Dermis microvascular lymphatic vessel endothelial cell (primary cell): ENCODE results near the gene NLGN2. TPM values are rescaled to one million over a fixed set of nuclear protein-coding genes. Genes with fewer than 3 reads are reported as not detected.

Source experiments
- DNase-seq, 2 donors: peaks; one replicate each; pipeline versions ENCODE4 v3.0.0 to v3.0.0-alpha.2; 2010; ENCODE audit warnings: low read depth in 2 of 2
- total RNA-seq: library from RNA; depleted of rRNA; stranded (reverse); fragments of >200 nt; gene quantifications from 2 replicates; pipeline ENCODE4 v1.2.1, GENCODE V29; 2014

NLGN2 gene
- total RNA-seq, 1 donor from 2014 or later, result 1.4 TPM

DNA sequence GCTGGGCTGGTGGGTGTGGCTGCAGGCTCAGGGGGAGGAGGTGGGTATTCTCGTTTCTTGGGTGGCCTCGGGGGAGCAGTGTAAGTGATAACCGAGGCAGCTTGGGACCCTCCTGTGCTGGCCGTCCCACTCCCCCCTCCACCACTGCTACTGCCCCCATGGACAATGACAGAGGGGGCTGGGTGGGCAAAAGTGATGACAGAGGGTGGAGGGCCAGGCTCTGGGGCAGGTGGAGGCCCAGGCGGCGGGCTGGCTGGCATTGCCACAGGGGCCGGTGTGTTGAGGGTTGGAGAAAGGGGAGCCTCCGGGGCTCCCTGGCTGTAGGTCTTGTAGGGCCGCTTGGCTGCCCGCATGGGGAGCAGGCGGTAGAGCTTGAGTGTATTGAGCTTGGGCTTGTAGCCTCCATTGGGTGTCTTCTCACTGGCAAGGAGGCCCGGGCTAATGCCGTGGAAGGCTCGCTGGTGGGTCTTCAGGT, 55.8 kb downstream of the NLGN2 start:
- DNase-seq, result no peak

DNA sequence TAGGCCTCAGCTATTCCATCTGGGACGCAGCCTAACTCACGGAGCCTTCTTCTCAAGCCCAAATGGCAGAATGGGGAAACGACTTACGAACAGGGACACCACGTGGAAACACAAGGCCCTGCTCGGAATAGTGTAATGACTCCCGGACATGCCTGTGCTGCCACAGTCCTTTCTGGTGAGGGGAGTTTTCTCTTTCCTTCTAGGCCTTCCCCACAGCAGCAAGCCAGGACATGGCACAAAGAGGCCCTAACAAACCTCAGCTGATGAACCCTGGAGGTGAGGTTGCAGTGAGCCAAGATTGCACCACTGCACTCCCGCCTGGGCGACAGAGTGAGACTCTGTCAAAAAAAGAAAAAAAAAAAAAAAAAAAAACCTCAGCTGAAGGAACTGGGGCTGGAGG, 56.4 kb downstream of the NLGN2 start:
- no peak for DNase-seq

DNA sequence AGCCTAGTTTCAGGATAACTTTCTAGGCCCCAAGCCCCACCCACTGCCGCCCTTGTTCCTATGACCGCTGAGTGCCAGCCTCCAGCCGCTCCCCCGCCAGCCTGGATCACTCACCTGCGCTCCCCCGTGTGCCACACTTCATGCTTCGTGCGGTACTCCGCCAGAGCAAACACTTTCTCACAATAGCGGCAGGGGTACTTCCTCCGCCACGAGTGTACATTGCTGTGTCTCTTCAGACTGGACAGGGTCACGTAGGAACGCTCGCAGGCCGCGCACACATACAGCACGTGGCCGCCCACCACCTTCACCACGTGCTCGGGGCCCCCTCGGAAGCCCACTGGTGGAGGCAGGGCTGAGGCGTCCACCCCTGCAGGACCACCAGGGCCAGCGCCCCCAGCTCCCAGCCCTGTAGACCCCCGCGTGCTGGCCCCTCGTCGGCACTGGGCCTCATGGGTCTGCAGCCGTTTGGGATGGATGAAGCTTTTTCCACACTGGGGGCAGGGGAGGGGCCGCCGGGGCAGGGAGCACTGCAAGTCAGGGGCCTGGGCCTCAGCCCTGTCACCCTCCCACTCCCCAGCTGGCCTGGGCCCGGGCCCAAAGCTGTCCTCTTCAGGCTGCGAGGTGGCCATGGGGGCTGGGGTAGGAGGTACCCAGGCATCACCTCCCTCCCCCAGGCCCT, 58.1 kb downstream of the NLGN2 start:
- no peak for DNase-seq

DNA sequence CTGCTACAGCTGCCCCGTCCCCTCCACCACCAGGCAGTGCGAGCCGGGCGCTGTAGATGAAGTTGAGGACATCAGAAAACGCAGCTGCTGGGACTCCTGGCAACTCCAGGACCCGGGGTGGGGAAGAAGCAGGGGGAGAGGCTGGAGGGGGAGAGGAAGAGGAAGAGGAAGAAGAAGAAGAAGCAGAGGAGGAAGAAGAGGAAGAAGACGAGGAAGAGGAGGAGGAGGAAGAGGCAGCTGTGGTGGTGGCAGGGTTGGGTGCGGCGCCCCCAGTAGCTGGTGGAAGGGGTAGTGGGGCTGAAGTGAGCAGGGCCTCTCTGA, 58.6 kb downstream of the NLGN2 start:
- DNase-seq, result no peak

DNA sequence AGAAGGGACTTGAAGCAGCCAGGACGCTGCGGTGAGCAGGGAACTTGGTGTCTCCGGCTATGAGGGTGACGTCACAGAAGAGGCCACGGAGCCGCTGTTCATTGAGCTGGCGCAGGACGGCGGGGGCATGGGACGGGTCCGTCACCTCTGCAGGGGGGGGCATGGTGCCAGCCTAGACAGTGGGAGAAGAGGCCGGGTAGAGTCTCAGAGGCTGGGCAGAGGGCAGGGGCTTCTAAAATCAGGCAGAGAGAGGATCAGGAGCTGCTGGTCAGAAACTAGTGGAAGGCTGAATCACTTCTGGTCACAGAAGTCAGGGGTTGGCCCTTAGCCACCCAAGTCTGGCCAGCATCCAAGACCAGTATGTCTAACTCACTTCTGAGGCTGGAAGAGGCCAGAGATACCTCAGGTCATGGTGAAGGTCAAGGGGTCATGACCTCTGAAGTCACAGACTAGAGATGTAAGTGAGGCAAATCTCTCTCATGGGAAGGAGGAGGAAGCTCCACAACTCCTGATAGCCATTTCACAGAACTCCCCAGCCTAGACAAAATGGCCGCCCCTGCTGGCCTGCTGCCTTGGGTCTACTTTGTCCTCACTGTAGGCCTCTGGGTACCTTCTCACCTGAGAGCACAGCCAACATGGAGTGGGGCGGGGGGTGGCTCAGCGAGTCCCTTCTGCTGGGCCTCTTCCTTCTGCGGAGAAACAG, 59.1 kb downstream of the NLGN2 start:
- peak in 1 of 2 donors; percentile 58 for DNase-seq

DNA sequence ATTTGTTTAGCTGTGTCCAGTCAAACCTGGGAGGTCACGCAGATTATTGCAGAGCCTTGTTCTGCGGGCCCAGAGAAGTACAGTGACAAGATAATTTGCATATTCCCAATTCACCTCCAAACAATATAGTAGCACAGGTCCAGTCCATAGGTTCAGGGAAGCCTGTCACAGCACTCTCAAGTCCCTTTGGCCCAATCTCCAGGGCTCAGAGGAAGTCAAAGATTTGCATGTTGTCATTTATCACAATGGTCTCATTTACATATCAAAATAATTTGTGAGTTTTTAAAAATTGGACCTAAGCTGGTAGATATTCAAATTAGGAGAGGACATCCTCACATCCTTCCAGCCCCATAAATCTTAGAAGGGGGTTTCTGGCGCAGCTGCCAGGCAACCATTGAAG, 59.9 kb downstream of the NLGN2 start:
- no peak for DNase-seq

DNA sequence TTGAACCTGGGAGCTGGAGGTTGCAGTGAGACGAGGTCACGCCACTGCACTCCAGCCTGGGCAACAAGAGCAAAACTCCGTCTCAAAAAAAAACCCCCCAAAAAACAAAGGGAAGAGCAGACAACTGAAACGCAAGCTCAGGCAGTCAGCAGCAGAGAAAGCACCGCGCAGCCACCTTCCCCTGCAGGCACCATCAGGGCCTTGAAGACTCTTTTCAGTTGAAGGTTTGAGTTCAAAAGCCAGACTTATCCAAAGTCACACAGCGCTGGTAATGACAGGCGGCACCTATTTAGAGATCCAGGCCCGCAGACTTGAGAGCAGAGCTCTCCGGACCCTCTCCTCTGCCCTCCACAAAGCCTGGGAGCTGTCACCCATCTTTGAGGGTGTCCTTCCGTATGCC, 60.6 kb downstream of the NLGN2 start:
- no peak for DNase-seq

DNA sequence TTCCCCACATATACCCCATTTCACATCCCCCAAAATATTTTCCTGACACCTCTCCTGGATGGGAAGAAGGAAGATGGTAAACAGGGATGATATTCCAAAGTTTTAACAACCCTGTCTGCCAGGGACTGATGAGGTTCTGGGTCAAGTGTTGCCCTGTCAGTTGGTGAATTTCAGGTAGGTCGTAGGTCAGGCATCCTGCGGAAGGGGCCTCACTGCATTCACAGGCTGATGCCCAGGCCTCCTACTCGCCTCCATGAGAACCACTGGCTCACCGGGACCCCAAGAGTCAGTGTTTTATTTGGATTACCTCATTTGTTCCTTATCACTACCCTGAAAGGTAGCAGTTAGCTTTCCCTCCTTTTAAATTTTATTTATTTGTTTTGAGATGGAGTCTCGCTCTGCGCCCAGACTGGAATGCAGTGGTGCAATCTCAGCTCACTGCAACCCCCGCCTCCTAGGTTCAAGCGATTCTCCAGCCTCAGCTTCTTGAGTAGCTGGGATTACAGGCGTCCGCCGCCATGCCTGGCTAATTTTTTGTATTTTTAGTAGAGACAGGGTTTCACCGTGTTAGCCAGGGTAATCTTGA, 61.3 kb downstream of the NLGN2 start:
- DNase-seq, result no peak

Other genes starting within 250 kb of the NLGN2 start
- 14.8 and 26.2 TPM in 2 replicates for gene ASGR1, start 228.5 kb upstream of the NLGN2 start, total RNA-seq
- 5.3 and 11.4 TPM in 2 replicates for gene DLG4, start 188.0 kb upstream of the NLGN2 start, total RNA-seq
- 219 and 341 TPM in 2 replicates for gene ACADVL, start 187.9 kb upstream of the NLGN2 start, total RNA-seq
- gene DVL2, start 173.3 kb upstream of the NLGN2 start, total RNA-seq, result 28.6 and 37.0 TPM in 2 replicates
- gene PHF23, start 168.4 kb upstream of the NLGN2 start, total RNA-seq, result 29.7 and 45.6 TPM in 2 replicates
- 92.6 and 197 TPM in 2 replicates for gene GABARAP, start 165.4 kb upstream of the NLGN2 start, total RNA-seq
- 25.9 and 35.5 TPM in 2 replicates for gene CTDNEP1, start 156.1 kb upstream of the NLGN2 start, total RNA-seq
- 31.8 and 34.6 TPM in 2 replicates for gene ELP5, start 155.6 kb upstream of the NLGN2 start, total RNA-seq
- 1.0 and 2.7 TPM in 2 replicates for gene CLDN7, start 145.4 kb upstream of the NLGN2 start, total RNA-seq
- 0.76 and 0.90 TPM in 2 replicates for gene SLC2A4, start 126.1 kb upstream of the NLGN2 start, total RNA-seq
- gene YBX2, start 113.2 kb upstream of the NLGN2 start, total RNA-seq, result 0.25 and 0.26 TPM in 2 replicates
- 540 and 622 TPM in 2 replicates for gene EIF5A, start 100.2 kb upstream of the NLGN2 start, total RNA-seq
- gene GPS2, start 92.5 kb upstream of the NLGN2 start, total RNA-seq, result 19.1 and 28.3 TPM in 2 replicates
- 9.1 and 15.0 TPM in 2 replicates for gene NEURL4, start 78.5 kb upstream of the NLGN2 start, total RNA-seq
- 0.26 and 1.0 TPM in 2 replicates for gene ACAP1, start 71.3 kb upstream of the NLGN2 start, total RNA-seq
- gene KCTD11, start 55.7 kb upstream of the NLGN2 start, total RNA-seq, result 2.3 and 3.4 TPM in 2 replicates
- not detected in 2 replicates for gene TMEM95, start 52.7 kb upstream of the NLGN2 start, total RNA-seq
- 2.1 and 2.3 TPM in 2 replicates for gene TNK1, start 26.8 kb upstream of the NLGN2 start, total RNA-seq
- 13.5 and 34.0 TPM in 2 replicates for gene PLSCR3, start 13.3 kb upstream of the NLGN2 start, total RNA-seq
- gene TMEM256, start 3.7 kb upstream of the NLGN2 start, total RNA-seq, result 127 and 212 TPM in 2 replicates
- not detected in 2 replicates for gene SPEM1, start 12.5 kb downstream of the NLGN2 start, total RNA-seq
- not detected in 2 replicates for gene SPEM2, start 17.8 kb downstream of the NLGN2 start, total RNA-seq
- not detected in 2 replicates for gene SPEM3, start 21.0 kb downstream of the NLGN2 start, total RNA-seq
- gene TMEM102, start 27.6 kb downstream of the NLGN2 start, total RNA-seq, result 6.8 and 10.1 TPM in 2 replicates
- gene FGF11, start 31.7 kb downstream of the NLGN2 start, total RNA-seq, result 0.13 and 0.38 TPM in 2 replicates
- 7.2 and 10.0 TPM in 2 replicates for gene CHRNB1, start 37.2 kb downstream of the NLGN2 start, total RNA-seq
- 6.7 and 11.3 TPM in 2 replicates for gene ZBTB4, start 71.8 kb downstream of the NLGN2 start, total RNA-seq
- gene SLC35G6, start 73.6 kb downstream of the NLGN2 start, total RNA-seq, result not detected in 2 replicates
- gene POLR2A, start 76.5 kb downstream of the NLGN2 start, total RNA-seq, result 56.5 and 87.0 TPM in 2 replicates
- 4.7 and 9.4 TPM in 2 replicates for gene TNFSF12, start 141.2 kb downstream of the NLGN2 start, total RNA-seq
- gene TNFSF13, start 150.9 kb downstream of the NLGN2 start, total RNA-seq, result 0.25 and 0.26 TPM in 2 replicates
- 61.2 and 74.1 TPM in 2 replicates for gene SENP3, start 154.1 kb downstream of the NLGN2 start, total RNA-seq
- 0.77 and 1.5 TPM in 2 replicates for gene CD68, start 171.8 kb downstream of the NLGN2 start, total RNA-seq
- gene MPDU1, start 176.0 kb downstream of the NLGN2 start, total RNA-seq, result 70.0 and 98.1 TPM in 2 replicates
- gene SOX15, start 182.2 kb downstream of the NLGN2 start, total RNA-seq, result 0.13 TPM in 2 replicates
- gene FXR2, start 207.1 kb downstream of the NLGN2 start, total RNA-seq, result 29.4 and 35.4 TPM in 2 replicates
- gene SAT2, start 220.0 kb downstream of the NLGN2 start, total RNA-seq, result 27.6 and 37.3 TPM in 2 replicates
- 0.13 TPM in 1 of 2 replicates, not detected in the other for gene SHBG, start 222.3 kb downstream of the NLGN2 start, total RNA-seq
- not detected in 2 replicates for gene ATP1B2, start 243.1 kb downstream of the NLGN2 start, total RNA-seq